GM21723 (cell line): Measurements from ENCODE around the gene PALLD.
A peak's percentile ranks its signal among the peaks of the same experiment; 100 is the strongest.

ENCODE experiments used
- ATAC-seq: cut with Tn5 transposase; IDR thresholded peaks from one replicate; pipeline ENCODE4 v1.9.1; 2021; ENCODE audit warnings: mild to moderate bottlenecking, moderate library complexity; ENCODE audit not compliant: unreplicated experiment

Gene PALLD

DNA sequence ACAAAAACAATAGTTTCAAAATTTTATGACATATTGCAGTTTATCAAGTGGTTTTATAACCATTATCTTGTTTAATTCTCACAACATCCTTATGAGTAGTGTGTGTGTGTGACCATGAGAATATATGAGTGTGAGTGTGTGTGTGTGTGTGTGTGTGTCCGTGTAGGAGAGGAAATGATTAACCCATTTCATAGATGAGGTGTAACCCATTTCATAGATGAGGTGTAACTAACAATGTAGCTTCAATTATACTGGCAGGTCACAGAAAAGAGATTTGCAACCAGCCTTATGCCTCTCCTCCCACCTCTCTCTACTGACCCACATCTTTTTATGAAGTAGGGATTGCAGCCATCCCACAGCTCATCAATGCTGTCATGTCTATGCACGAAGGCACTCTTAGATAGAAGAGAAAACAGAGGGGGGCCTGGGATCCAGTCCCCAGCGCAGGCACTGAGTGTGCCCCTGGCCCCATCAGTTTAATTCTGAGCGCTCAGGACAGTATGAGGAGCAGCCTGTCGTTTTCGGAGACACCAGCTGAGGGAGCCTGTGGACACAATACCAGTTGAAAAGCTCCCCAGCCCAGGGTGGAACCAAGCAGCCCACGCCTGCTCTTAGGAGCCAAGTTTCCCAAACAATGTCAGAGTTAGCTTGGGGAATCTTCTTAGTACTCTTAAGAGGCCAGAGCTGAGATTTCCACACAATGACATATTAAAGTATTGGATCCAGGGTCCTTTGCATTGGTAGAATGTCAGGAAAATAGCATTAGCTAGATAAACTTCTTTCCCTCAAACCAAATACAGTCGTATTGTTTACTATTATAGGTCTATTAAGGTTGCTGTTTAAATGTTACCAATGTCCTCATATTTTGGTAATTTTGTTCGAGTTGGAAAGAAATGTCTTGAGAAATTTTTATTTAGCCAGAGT, 88.6 kb downstream of the PALLD start:
- ATAC-seq = peak; percentile 95

DNA sequence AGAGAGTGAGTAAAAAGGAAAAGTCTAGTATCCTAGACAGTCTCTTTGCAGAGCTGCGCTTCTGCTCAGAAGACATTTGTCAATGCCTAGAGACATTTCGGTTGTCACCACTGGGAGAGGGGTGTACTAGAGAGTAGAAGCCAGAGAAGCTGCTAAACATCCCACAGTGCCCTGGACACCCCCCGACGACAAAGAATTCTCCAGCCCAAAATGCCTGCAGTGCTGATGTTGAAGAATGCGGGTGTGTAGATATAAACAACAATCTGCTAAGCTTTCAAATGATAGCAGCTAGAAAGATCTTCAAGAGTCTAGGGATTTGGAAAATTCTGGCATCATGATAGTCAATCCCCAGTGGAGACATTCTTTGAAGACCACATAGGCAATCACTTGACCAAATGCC, 90.1 kb downstream of the PALLD start:
- ATAC-seq = no peak

DNA sequence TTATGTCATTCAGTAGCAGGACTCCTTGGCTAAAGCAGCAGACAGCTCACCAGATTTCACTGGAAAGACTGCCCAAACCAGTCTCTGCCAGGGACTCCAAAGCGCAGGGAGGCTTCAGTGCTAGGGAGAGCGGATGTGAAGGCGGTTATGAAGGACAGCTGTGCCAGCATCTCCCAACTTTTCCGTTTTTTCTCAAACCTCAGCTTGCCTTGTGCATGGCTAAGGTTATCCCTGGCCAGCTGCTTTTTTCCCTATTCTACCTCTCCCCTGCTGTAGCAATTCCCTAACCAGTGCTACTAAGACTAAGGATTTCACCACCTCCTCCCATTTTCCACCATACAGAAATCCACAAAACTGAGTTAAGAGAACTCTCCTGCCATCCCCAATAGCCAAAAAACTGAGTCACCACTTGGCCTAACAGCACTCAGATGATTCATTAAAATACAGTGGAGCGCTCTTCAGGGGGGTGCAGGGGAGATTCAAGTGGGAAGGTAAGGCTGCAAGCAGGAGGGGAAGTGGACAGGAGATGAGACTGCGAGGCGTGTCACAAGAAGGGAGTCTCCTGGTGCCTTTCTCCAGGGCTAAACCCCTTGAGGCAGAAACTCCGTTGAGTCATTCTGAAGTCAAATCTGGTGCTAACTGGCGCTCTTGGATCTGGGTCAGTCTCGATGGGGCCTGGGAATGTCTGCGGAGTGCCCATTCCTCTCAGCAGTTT, 90.7 kb downstream of the PALLD start:
- ATAC-seq = no peak

DNA sequence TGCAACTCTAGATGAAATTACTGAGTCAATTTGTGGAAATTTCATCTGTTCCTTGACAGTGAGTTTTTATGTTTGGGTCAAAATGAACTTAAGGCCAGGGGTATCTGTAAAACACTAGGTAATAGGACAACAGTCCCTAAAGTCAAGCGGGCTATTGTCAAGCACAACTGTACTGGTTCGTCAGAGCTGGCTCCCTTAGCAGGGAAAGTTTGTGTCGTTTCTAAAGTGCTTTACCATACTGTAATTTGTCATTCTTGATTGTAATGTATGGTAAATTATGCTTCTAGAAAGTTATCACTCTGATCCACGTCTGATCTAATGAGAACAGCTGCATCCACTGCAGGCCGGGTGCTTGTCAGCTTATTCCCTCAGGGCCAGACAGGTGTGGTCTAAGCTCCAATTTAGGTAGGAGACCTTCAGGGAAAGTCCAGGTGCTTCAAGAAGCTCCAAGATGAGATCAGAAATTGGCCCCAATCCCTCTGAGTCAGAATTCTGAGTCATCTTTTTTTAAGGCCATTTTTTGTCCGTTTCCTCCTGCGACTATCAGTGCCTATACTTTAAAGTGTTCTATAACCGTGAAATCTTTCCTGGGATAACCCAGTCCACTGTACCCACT, 92.2 kb downstream of the PALLD start:
- no peak for ATAC-seq

DNA sequence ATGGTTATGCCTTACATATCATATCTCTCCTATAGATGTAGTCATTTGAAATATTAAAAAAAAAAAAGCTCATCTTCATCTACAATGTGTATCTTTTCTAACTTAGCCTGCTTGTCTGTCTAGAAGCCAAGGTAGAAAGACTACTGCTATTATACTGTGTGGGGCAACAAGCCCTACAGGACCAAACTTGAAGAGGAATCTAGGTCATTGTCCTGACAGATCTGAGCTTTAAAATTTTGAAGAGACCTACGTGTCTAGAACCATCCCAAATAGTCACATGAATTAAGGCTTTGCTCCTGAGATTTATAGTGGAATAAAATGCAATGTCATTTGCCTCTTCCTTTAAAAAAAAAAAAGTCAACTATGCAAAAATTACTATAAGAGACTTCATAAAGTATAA, 95.8 kb downstream of the PALLD start:
- no peak for ATAC-seq

DNA sequence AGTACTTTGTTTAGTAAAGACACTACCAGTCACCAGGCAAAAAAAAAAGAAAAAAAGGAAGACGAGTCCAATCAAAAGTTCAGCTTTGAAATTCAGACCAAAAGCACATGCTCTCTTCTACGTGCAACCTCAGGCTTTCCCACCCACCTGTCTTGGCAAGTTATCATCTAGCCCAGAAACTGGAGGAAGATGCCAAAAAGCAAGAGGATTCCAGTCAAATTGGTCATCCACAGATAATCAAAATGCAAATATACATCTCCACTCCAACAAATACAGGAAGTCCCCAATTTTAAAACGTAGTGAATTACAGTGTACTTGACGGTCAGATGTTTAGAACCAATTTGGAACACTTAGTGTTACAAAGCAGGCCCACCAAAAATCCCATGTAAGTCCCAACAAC, 96.5 kb downstream of the PALLD start:
- ATAC-seq = no peak

DNA sequence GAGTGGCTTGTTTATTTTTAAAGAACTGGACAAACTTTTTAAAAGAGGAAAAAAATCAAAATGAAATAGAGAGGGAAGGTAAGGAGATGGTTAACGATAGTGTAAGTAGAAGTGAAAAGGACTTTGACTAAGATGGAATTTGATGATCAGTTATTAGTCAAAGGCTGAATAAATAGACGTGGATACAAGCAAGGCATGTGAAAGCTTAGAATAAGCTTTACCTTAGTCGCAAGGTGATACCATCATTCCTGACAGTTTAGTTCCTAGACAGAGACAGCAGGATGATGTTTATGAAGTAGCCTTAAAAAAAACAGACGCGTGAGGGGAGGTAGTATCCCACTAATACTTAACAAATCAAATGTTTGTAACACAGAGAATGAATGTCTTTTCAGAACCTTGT, 97.3 kb downstream of the PALLD start:
- ATAC-seq = no peak

DNA sequence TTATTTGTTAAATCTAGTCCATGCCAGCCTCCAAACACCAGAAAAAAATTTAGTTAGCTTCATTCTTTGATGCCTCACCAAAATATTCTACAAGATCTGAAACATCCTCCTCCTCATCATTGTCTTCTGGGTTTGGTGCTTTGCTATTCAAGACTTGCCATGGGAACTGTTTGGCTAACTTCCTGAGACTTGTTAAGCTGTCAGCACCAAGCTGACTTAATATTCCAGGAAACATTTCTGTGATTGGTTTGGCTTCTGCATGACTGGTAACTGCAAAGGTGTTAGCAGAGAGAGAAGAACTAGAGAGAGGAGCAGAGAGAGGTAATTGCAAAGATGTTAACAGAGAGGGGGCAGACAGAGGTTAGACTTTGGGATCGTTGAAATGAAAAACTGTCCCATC, 101.3 kb downstream of the PALLD start:
- ATAC-seq = no peak

DNA sequence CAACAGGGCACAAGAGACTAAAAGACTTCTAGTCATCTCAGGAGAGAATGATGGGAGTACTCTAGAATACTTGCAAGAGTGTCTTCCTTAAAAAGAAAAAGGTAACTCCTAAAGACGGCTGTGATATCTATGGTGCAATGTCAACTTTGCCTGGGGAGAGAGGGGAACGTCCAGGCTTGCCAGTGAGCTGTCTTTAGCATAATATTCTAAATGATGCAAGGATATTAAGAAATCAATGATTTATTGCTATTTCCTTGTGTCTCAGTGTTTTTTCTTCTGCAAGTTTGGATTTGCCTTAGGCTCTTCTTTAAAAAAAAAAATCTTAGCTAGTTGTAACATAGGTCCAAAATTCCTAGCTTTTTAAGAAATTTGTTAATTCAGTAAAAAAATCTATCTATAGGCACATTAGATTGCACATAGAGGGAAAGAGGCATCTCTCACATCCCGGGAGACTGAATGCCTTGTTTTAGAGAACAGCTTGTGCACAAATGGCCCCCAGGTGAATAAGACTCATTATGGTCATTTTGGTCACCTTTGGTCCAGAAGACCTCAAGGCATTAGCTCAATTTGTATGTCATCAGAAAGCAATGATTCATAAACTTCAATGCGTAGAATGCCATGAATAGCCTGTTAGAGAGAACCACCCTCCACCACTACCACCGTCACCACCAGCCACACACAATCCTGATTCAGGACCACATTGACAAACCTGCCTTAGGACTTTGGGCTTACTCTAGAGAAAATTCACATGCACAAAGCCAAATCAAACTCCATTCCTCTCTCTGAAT, 104.1 kb downstream of the PALLD start:
- no peak for ATAC-seq

DNA sequence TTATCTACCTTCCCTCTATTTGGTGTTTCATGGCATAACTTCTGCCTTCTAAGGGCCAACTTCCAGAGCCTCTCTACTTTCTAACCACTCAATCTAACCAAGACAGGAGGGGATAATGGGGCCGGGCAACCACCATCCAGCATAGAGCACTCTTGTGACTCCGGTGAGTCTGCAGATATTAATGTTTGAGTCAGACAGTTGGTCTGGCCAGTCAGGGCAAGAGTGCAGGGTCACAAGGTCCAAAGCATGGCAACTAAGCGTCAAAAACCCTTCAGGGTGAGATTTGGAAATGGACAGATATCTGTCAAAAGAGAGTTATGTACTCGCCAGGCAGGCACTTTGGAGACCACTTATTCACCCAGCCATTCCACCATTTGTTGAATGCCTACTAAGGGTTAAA, 105.0 kb downstream of the PALLD start:
- ATAC-seq = no peak

DNA sequence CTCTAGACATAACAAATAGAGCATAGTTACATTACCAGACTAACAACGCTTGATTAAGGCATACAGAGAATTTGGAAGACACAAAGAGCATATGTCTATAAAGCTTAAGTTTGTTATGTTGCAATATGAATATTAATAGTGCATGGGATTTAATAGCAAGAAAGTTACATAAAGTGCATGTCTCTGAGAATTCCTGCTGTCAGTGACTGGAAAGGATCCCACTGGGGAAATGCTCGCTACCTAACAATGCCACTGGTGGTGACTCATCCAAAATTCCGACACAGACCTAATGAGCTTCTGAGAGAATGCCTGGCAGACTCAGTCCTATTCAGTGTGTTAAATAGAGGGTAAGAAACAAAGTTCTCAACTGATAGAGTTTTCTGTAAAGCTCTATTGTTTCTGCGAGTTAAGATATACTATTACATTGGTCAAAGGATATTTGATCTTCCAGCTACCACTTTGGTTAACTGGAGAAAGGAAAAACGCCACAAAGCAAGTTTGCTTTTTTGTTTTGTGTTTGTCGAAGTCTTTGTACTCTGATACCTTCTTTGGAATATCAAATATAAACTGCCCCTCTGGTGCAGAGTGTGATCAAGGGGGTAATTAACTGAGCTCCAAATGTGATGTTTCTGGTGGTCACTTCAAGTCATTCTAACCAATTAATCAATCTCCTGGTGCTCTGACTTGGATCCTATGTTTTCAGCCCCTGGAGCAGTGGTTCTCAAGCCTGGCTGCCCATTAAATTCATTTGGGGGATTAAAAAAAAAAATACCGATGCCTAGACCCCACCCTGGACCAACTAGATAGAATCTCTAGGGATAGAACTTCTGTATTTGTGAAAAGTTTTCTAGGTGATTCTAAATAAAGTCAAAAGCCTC, 107.9 kb downstream of the PALLD start:
- no peak for ATAC-seq

DNA sequence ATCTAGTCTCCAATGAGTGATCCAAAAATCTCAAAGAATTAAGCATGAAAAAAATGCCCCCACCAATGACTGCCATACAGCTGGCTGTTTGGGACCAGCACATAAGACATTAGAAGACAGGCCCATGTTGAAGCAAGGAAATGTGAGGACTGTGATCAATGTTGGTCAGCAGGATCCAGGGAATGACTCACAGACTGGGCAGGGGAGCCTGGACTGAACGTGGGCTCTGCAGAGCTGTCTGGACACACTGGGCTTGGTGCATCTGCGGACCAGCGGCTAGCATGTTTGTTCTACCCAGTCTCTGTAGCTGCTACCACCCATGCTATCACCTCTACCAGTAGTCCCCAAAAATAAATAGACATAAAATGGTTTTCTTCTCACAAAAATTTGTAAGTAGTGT, 108.6 kb downstream of the PALLD start:
- ATAC-seq = no peak

DNA sequence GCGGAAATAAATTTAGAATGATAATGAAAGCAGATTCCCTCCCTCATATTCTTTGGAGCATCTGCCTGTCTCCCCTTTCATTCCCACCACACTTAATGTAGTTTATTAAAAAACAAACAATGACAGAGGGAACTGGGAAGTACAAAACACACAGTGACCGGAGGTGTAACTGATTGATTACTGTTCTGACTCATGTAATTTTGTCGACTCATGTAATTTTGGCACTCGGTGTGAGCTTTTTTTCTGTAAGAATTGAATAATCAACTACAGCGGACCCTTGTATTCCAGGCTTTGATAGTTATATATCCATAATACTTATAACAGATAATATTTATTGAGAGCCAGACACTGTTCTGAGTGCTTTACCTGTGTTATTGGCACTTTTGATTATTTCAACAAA, 110.4 kb downstream of the PALLD start:
- no peak for ATAC-seq

DNA sequence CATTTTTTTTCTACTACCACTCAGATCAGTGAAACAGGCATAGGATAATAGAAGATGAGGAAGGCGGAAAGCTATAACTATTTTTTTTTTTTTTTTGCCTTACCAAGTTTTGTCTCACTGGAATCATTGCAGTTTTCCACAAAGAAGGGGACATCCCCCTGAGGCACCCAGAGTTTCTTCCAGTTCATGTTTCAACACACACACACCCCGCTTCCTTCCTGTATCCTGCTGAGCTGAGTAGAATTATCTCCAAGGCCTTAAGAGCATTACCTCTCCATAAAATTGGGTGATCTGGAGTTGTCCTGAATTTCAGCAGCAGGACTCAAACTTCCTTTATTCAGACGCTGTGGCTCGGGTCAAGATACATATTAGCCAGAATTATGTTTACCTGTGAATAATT, 111.9 kb downstream of the PALLD start:
- ATAC-seq = no peak

DNA sequence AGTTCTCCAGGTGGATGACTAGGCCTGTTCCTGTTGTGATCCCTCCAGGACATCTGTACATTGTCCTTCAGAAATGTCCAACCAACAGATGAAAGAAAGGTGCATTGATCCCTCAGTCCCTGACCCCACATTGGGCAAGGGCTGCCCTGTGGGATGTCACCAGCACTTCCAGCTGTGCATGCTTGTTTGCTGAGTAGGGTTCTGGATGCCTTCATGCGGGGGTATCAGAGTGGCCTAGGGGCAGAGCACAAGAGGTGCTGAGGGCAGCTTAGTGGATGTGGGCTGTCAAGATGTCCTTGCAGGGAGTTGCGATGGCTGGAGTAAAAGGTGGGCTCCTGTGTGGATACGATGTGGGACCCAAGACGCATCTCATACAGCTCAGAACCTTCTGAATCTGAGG, 112.5 kb downstream of the PALLD start:
- ATAC-seq = no peak

DNA sequence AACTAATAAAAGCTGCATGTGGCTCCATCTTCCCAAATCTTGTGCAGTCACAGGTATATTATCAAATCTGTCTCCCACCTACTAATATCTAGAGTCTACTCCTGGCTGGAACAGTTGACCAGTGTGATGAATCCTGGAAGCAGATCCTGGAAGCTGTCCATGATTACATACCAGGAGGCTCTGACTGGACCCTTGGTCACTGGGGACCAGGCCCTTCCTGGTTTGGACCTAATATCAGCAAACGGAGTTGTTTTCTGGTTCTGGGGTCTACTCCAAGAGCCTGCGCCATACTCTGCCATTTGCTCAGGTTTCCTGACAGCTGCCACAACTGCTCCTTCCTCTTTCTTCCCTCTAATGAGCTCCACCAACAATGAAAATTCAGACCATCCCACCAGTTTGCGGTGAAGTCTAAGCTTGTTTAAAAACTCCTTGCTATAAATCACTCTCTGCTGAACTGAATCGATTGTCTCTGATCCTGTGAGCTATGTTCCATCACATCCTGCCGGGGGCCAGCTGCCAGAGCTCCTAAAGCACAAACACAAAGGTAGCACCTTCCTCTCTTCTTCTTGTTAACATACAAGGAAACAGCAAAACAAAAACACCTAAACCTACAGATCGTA, 114.2 kb downstream of the PALLD start:
- ATAC-seq = no peak

DNA sequence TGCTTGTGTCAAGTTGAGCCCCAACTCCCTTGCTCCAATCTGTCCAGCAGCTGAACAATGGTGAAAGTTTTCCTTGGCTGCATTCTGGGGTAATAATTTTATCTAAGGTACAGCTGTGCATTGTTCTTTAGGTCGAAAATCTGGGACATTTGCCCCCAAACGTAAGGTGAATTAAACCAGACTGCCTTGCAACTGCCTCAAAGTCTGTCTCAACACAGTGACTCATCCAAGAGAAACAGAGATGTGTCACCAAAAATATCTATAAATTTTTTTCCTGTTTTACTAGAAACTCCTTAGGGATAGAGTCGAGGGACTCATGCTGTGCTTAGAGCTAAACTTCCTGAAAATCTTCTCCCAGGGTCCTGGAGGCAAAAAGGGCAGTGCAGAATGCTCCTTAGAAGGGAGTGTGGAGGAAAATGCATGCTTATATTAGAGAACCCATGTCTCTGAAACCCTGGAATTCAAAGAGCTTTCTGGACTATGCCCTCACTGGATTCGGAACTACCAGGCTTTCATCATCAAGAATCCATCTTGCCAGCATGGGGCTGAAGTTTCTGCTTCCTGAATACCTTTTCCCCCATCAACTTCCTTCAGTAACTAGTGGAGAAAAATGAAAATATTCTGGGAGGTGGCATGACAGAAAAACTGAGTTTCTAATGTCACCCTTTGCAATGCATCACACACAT, 115.7 kb downstream of the PALLD start:
- no peak for ATAC-seq

DNA sequence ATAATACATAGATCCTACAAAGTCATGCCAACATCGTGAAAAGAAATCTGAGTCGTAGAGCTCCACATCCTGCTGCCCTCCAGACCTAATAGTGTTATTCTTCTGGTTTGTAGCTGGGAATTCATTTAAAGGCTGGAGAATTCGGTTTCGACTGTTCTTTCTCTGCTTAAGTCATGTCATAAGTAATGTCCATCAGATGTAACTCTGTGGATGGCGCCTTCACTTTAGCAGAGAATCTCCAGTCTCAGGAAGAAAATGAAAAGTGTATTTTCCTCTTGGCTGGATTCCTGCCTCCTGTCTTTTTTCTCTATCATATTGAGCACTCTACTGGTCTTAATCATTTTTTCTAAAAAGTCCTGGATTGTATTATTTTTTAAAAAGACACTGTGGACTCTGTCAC, 117.0 kb downstream of the PALLD start:
- no peak for ATAC-seq
